GM21576 (cell line): ENCODE results near the gene DNAJC7.
"Not testable (repeated sequence)": the region's sequence is repeated elsewhere in the genome, so short reads cannot be mapped to it uniquely, and the experiment has no call there.

Experiments
- ATAC-seq: cut with Tn5 transposase; IDR thresholded peaks from one replicate; pipeline ENCODE4 v1.9.1; 2021; ENCODE audit warnings: mild to moderate bottlenecking, moderate library complexity; ENCODE audit not compliant: unreplicated experiment

The DNAJC7 gene

GRCh38 chr17:41957869-41958439, 59.3 kb downstream of the DNAJC7 start:
- ATAC-seq, result no peak

GRCh38 chr17:41957031-41957868, 60.0 kb downstream of the DNAJC7 start:
- ATAC-seq, result no peak

GRCh38 chr17:41956522-41956921, 60.7 kb downstream of the DNAJC7 start:
- ATAC-seq, result no peak

GRCh38 chr17:41948762-41949460, 68.3 kb downstream of the DNAJC7 start:
- no peak for ATAC-seq

- ATAC-seq, result no peak
Observed at GRCh38 chr17:41944943-41945342, 72.3 kb downstream of the DNAJC7 start.

- no peak for ATAC-seq
Observed at GRCh38 chr17:41943492-41943891, 73.7 kb downstream of the DNAJC7 start.

GRCh38 chr17:41942626-41943373, 74.4 kb downstream of the DNAJC7 start:
- ATAC-seq, result no peak

- ATAC-seq, result no peak
Observed at GRCh38 chr17:41941168-41941567, 76.1 kb downstream of the DNAJC7 start.

- ATAC-seq, result no peak
Observed at GRCh38 chr17:41939693-41940090, 77.5 kb downstream of the DNAJC7 start.

- no peak for ATAC-seq
Observed at GRCh38 chr17:41939044-41939692, 78.1 kb downstream of the DNAJC7 start.

GRCh38 chr17:41937970-41938954, 79.0 kb downstream of the DNAJC7 start:
- no peak for ATAC-seq

- no peak for ATAC-seq
Observed at GRCh38 chr17:41935641-41936040, 81.6 kb downstream of the DNAJC7 start.

- ATAC-seq, result no peak
Observed at GRCh38 chr17:41932816-41933389, 84.3 kb downstream of the DNAJC7 start.

- ATAC-seq, result not testable (repeated sequence)
Observed at GRCh38 chr17:41931715-41932114, 85.5 kb downstream of the DNAJC7 start.

GRCh38 chr17:41930833-41931156, 86.4 kb downstream of the DNAJC7 start:
- not testable (repeated sequence) for ATAC-seq

GRCh38 chr17:41930009-41930832, 87.0 kb downstream of the DNAJC7 start, which contains the start of gene ODAD4:
Gene ODAD4 (plus strand): TSS chr17:41930617. CDS start chr17:41930724, 107 bp downstream.
- peak; percentile 82 for ATAC-seq

GRCh38 chr17:41928693-41929251, 88.5 kb downstream of the DNAJC7 start:
- no peak for ATAC-seq
